CD8-positive, alpha-beta memory T cell (primary cell): ENCODE data around the gene AFMID. TPM values are rescaled to one million over a fixed set of nuclear protein-coding genes. Genes with fewer than 3 reads are reported as not detected.

Experiments used
- CTCF ChIA-PET: fragments of 350-600 bp; sonication (Branson Sonifier 250); formaldehyde crosslinking; loops from one replicate; lab custom pipeline; 2021; ENCODE audit warnings: antibody characterized with exemption; lab: Charles Lee
- POLR2A ChIA-PET: fragments of 350-600 bp; sonication (Branson Sonifier 250); formaldehyde crosslinking; loops from one replicate; lab custom pipeline; 2021; ENCODE audit warnings: antibody characterized with exemption; lab: Charles Lee
- DNase-seq, 5 donors: peaks; one replicate each; pipeline versions ENCODE4 v3.0.0 to v3.0.0-alpha.2; 2020 to 2022; ENCODE audit warnings: mixed read lengths in 1 of 5
- H3K27ac ChIP-seq: one replicate; pipeline ENCODE4 v1.7.0; 2013; ENCODE audit warnings: low read depth, mild to moderate bottlenecking, low read length, moderate library complexity
- H3K27me3 ChIP-seq: 2 replicates; pipeline ENCODE4 v1.7.0; 2013; ENCODE audit warnings: low read length, mild to moderate bottlenecking; ENCODE audit not compliant: insufficient read depth, poor library complexity, severe bottlenecking
- H3K36me3 ChIP-seq: 2 replicates; pipeline ENCODE4 v1.7.0; 2013; ENCODE audit warnings: mild to moderate bottlenecking, low read length, moderate library complexity; ENCODE audit not compliant: insufficient read depth
- H3K4me1 ChIP-seq: 2 replicates; pipeline ENCODE4 v1.7.0; 2013; ENCODE audit warnings: mild to moderate bottlenecking, low read length, moderate library complexity; ENCODE audit not compliant: insufficient read depth
- H3K4me3 ChIP-seq: 2 replicates; pipeline ENCODE4 v1.7.0; 2013; ENCODE audit warnings: mild to moderate bottlenecking, low read length
- H3K9me3 ChIP-seq: 2 replicates; pipeline ENCODE4 v1.7.0; 2013; ENCODE audit warnings: mild to moderate bottlenecking, low read length
- H3K27ac Mint-ChIP-seq, 8 donors: one replicate each; pipeline ENCODE4 v1.8.0; 2020 to 2021; ENCODE audit warnings: mixed read lengths in 8 of 8, mild to moderate bottlenecking in 6 of 8, inconsistent platforms in 3 of 8, moderate library complexity in 3 of 8
- H3K27me3 Mint-ChIP-seq, 2 donors: one replicate each; pipeline ENCODE4 v1.8.0; 2020 to 2021; ENCODE audit warnings: mixed read lengths in 2 of 2, mild to moderate bottlenecking in 1 of 2, moderate library complexity in 1 of 2
- H3K36me3 Mint-ChIP-seq, 3 donors: one replicate each; pipeline ENCODE4 v1.8.0; 2020 to 2021; ENCODE audit warnings: mixed read lengths in 3 of 3, inconsistent platforms in 1 of 3, mild to moderate bottlenecking in 1 of 3
- H3K4me1 Mint-ChIP-seq, 3 donors: one replicate each; pipeline ENCODE4 v1.8.0; 2020 to 2021; ENCODE audit warnings: mixed read lengths in 3 of 3, inconsistent platforms in 1 of 3, mild to moderate bottlenecking in 1 of 3
- H3K4me3 Mint-ChIP-seq, 7 donors: one replicate each; pipeline ENCODE4 v1.8.0; 2020 to 2021; ENCODE audit warnings: mixed read lengths in 7 of 7, mild to moderate bottlenecking in 6 of 7, moderate library complexity in 4 of 7, inconsistent platforms in 2 of 7
- H3K9me3 Mint-ChIP-seq, 5 donors: one replicate each; pipeline ENCODE4 v1.8.0; 2020 to 2022; ENCODE audit warnings: mixed read lengths in 5 of 5, mild to moderate bottlenecking in 3 of 5, moderate library complexity in 2 of 5, inconsistent platforms in 1 of 5
- polyA plus RNA-seq: library from polyadenylated mRNA; unstranded; fragments of 300-500 nt; fragmentation: Illumina TruSeq; gene quantifications from one replicate; pipeline ENCODE4 v1.2.3, GENCODE V29; 2021
- total RNA-seq, 2 experiments: library from RNA; stranded (reverse); gene quantifications; one replicate each; pipeline ENCODE4 v1.2.3, GENCODE V29; 2021

The AFMID gene
- total and polyA plus RNA-seq, 3 experiments from 2014 or later: 1.4 to 30.2 (median 24.7) TPM

- H3K4me1 ChIP-seq: peaks cover 66% of the 10 kb centered on the region
- H3K36me3 ChIP-seq: peaks cover 18% of the 10 kb centered on the region
- no peak for DNase-seq
- Mint-ChIP-seq H3K4me1 (peaks cover 37 to 73% (median 47%) of the 10 kb centered on the region in 3 donors), H3K36me3 (peaks cover 0 to 38% (median 2%) of the 10 kb centered on the region in 3 donors), H3K9me3 (no peaks in the 10 kb centered on the region), H3K27me3 (no peaks in the 10 kb centered on the region), H3K27ac (peak overlapping the region in 4 of 8 donors; percentile 23 to 50 (median 30)), H3K4me3 (no peak overlapping the region)
- H3K4me3 ChIP-seq: no peak overlapping the region
- no peaks in the 10 kb centered on the region for H3K27me3 ChIP-seq
- H3K27ac ChIP-seq: no peak overlapping the region
- no peaks in the 10 kb centered on the region for H3K9me3 ChIP-seq
- ChIA-PET POLR2A (interaction anchor here (0.6 to 17.3 kb wide), 3 partner anchors 17 to 973 kb away, joined by 3 to 333 read pairs (median 4); partner anchors contain the start of genes TMC6 and TMC8), CTCF (interaction anchor here (0.7 to 0.8 kb wide), 2 partner anchors 11 to 29 kb away, joined by 3 to 4 read pairs; no protein-coding TSS in a partner anchor)
These were observed 45.6 kb upstream of the AFMID start for GRCh38 chr17:78141437-78142118.

DNA sequence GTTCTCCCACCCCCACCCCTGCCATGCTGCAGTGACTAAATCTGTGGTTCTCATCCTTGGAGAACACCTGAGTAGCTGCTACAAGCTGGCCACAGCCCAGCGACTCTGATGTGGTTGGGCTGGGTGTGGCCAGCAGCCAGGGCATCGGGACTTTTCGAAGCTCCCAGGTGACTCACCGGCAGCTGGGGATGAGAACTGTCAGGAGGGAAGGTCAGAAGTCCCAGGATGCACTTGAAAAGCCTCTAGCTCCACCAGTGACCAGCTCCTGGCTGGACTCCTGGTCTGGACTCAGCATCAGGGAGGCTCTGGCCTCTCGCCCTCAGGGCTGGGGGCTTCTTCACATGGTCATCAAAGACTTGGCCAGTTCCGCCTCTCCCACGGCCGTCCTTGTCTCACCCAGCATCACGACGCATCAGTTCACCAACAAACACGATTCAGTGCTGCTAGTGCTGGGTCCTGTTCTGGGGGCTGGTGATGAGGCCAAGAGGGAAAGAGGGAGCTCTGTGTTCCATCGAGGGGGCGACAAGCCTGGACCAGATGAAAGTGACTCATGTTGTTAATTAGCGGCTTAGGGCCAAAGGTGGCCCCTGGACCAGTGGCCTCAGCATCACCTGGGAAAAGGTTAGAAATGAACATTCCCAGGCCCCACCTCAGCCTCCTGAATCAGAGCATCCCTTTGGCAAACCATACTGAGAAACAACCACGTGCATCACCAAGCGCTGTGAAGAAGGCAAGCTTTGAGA lies 44.9 kb upstream of the AFMID start:
- H3K4me1 Mint-ChIP-seq: peaks cover 30 to 66% (median 39%) of the 10 kb centered on the region in 3 donors
- no peak overlapping the region for H3K27ac ChIP-seq
- no peak for DNase-seq

DNA sequence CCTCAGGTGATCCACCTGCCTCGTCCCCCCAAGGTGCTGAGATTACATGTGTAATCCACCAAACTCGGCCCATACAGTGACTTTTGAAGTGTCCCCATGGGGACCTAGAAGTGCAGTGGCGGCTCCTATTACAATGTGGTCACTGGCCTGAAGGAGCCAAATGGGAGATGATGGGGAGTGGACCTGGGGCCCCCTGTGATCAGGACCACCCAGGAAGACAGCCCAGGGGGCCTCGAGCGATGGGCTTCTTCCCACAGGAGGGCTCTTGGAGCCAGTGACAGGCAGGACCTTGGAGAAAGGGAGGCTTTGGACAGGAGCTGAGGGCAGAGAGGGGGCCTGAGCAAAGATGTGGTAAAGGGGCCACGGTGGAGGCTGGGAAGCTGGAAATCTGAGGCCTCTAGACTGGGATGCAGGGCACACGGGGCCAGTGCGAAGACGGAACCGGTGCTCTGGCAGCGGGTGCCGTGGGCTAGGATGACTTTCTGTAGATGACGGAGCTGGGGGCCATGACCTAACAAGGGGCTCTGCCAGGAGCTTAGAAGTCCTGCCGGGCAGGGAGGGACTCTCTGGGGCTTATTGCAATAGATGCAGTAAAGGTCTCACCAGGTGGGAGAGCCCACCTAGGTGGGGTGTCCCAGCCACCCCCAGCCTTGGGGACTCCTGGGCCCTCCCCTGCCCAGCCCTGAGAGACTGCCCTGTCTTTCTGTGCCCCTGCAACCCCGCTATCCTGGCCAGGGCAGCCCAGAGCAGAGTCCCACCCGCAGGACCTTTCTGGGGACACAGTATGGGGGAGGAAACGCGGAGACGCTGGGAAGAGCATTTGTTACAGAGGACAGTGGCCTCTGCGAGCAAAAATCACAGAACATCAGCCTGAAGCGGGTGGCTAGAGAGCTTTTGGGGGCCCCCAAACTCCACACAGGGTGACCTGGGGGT lies 43.7 kb upstream of the AFMID start:
- DNase-seq: no peak
- peaks cover 0 to 27% (median 0%) of the 10 kb centered on the region in 3 donors for H3K36me3 Mint-ChIP-seq
- no peaks in the 10 kb centered on the region for H3K27me3 ChIP-seq
- ChIA-PET CTCF (interaction anchor here (0.8 to 2.1 kb wide), 5 partner anchors 22 to 107 kb away, joined by 3 to 11 read pairs (median 3); no protein-coding TSS in a partner anchor), POLR2A (interaction anchor here (0.9 to 17.3 kb wide), 2 partner anchors 19 to 33 kb away, joined by 6 to 333 read pairs; partner anchors contain the start of genes TMC6 and TMC8)
- peaks cover 61% of the 10 kb centered on the region for H3K4me1 ChIP-seq
- peak overlapping the region in 3 of 8 donors; percentile 42 to 77 (median 67) for H3K27ac Mint-ChIP-seq
- H3K9me3 Mint-ChIP-seq: no peaks in the 10 kb centered on the region
- peaks cover 13% of the 10 kb centered on the region for H3K36me3 ChIP-seq
- H3K4me3 Mint-ChIP-seq: no peak overlapping the region
- H3K27me3 Mint-ChIP-seq: no peaks in the 10 kb centered on the region
- H3K4me3 ChIP-seq: no peak overlapping the region
- peak overlapping the region; percentile 51 for H3K27ac ChIP-seq
- H3K4me1 Mint-ChIP-seq: peaks cover 26 to 56% (median 29%) of the 10 kb centered on the region in 3 donors
- H3K9me3 ChIP-seq: no peaks in the 10 kb centered on the region

More for the DNA sequence above, 44.9 kb upstream of the AFMID start:
- ChIA-PET POLR2A (interaction anchor here (0.7 to 17.3 kb wide), 3 partner anchors 18 to 282 kb away, joined by 4 to 333 read pairs (median 4); partner anchors contain the start of genes TMC6 and TMC8), CTCF (interaction anchor here (0.7 to 0.8 kb wide), 3 partner anchors 10 to 34 kb away, joined by 3 to 4 read pairs (median 3); no protein-coding TSS in a partner anchor)
- Histone ChIP-seq H3K4me3 (no peak overlapping the region), H3K4me1 (peaks cover 66% of the 10 kb centered on the region), H3K9me3 (no peaks in the 10 kb centered on the region), H3K27me3 (no peaks in the 10 kb centered on the region), H3K36me3 (peaks cover 13% of the 10 kb centered on the region)
- no peaks in the 10 kb centered on the region for H3K27me3 Mint-ChIP-seq
- H3K27ac Mint-ChIP-seq: peak overlapping the region in 3 of 8 donors; percentile 33 to 80 (median 50)
- H3K9me3 Mint-ChIP-seq: no peaks in the 10 kb centered on the region
- no peak overlapping the region for H3K4me3 Mint-ChIP-seq
- H3K36me3 Mint-ChIP-seq: peaks cover 0 to 31% (median under 1%) of the 10 kb centered on the region in 3 donors

DNA sequence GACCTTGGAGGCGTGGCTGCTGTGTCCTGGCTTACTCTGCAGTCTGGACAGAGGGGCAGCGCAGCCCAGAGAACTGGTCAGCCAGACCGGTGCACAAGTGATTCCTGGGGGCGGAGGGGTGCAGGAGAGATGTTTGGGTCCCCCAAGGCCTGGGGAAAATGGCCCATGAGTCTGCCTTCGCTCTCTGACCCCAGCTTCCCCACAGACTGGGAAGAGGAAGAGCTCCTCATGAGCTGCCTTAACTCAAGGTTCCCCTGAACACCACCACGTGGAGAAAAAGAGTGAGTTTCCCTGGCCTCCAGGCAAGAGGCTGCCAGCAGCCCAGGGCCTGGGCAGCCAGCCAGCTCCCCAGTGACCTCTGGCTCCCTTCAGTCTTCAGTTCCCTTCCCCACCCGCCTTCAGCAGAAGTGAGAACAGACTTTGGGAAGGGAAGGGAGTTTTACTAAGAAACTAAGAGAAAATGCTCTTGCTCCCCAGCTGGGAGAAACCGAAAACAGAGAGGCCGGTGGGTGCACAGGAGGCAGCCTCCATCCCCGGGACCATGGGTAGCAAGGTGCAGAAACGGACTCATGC lies 42.9 kb upstream of the AFMID start:
- Histone ChIP-seq H3K27ac (peak overlapping the region; percentile 51), H3K4me3 (no peak overlapping the region), H3K27me3 (no peaks in the 10 kb centered on the region), H3K9me3 (no peaks in the 10 kb centered on the region), H3K36me3 (peaks cover 13% of the 10 kb centered on the region), H3K4me1 (peaks cover 54% of the 10 kb centered on the region)
- CTCF ChIA-PET: interaction anchor here (0.8 to 2.1 kb wide), 7 partner anchors 22 to 106 kb away, joined by 3 to 11 read pairs (median 3); partner anchors contain the start of gene TK1
- peak overlapping the region in 4 of 8 donors; percentile 12 to 77 (median 60) for H3K27ac Mint-ChIP-seq
- POLR2A ChIA-PET: interaction anchor here (1.3 to 17.3 kb wide), 2 partner anchors 10 to 20 kb away, joined by 4 to 333 read pairs; partner anchors contain the start of genes TMC6 and TMC8
- no peaks in the 10 kb centered on the region for H3K27me3 Mint-ChIP-seq
- peaks cover 0 to 24% (median 0%) of the 10 kb centered on the region in 3 donors for H3K36me3 Mint-ChIP-seq
- no peak for DNase-seq
- H3K4me1 Mint-ChIP-seq: peaks cover 22 to 52% (median 22%) of the 10 kb centered on the region in 3 donors
- H3K4me3 Mint-ChIP-seq: no peak overlapping the region
- H3K9me3 Mint-ChIP-seq: no peaks in the 10 kb centered on the region

DNA sequence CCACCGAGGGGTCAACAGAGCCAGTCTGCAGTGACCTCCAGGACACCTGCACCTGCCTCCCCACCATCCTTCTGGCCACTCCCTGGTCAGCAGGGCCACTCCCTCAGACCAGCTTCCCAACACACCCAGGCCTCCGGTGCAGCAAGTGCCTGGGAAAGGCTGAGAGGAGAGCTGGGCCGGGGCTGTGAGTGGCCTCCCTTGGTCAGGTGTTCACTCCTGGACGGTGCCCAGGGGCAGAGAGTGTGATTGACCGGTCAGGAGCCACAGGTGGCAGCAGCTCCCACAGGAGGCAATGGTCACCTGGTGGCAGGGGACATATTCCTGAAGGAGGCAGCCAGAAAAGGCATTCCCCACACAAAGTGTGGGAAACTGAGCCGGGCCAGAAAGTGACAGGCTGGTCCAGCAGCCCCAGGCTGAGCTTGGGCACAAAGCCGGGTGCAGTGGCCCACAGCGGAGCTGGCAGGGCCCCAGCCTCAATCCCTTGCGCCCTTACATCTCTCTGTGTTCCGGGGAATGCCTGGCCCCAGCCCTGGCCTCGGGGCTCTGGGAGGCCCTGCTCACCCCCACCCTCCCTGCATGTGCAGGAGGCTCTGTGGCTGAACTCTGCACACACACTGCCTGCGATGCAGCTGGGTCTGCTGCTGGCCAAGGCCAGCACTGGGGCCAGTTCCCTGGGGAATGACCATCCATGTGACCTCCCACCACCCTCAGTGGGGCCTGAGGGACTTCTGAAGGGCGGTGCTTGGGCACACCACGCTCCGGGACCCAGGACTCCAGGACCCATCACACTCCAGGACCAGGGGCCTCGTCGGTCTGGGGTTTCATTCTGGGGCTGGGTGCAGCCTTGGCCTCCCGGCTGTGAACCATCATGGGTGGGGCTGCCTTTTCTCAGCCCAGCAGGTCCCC lies 42.2 kb upstream of the AFMID start:
- Mint-ChIP-seq H3K27me3 (no peaks in the 10 kb centered on the region), H3K4me3 (no peak overlapping the region), H3K4me1 (peaks cover 17 to 47% (median 18%) of the 10 kb centered on the region in 3 donors), H3K36me3 (peaks cover 0 to 20% (median 0%) of the 10 kb centered on the region in 3 donors), H3K27ac (peak overlapping the region in 1 of 8 donors; percentile 54), H3K9me3 (no peaks in the 10 kb centered on the region)
- Histone ChIP-seq H3K27me3 (no peaks in the 10 kb centered on the region), H3K4me1 (peaks cover 47% of the 10 kb centered on the region), H3K4me3 (no peak overlapping the region), H3K27ac (peak overlapping the region; percentile 51), H3K36me3 (peaks cover 13% of the 10 kb centered on the region), H3K9me3 (no peaks in the 10 kb centered on the region)
- POLR2A ChIA-PET: interaction anchor here (1.3 to 17.3 kb wide), 2 partner anchors 10 to 20 kb away, joined by 4 to 333 read pairs; partner anchors contain the start of genes TMC6 and TMC8
- CTCF ChIA-PET: interaction anchor here (0.8 to 2.1 kb wide), 4 partner anchors 23 to 42 kb away, joined by 3 to 11 read pairs (median 3); partner anchors contain the start of gene TK1
- no peak for DNase-seq

GRCh38 chr17:78146471-78146869 lies 40.7 kb upstream of the AFMID start:
- Histone ChIP-seq H3K27me3 (no peaks in the 10 kb centered on the region), H3K4me1 (peaks cover 35% of the 10 kb centered on the region), H3K27ac (no peak overlapping the region), H3K4me3 (no peak overlapping the region), H3K36me3 (peaks cover 11% of the 10 kb centered on the region), H3K9me3 (no peaks in the 10 kb centered on the region)
- Mint-ChIP-seq H3K36me3 (peaks cover 0 to 13% (median 0%) of the 10 kb centered on the region in 3 donors), H3K4me1 (peaks cover 7 to 37% (median 10%) of the 10 kb centered on the region in 3 donors), H3K4me3 (no peak overlapping the region), H3K27ac (no peak overlapping the region), H3K27me3 (no peaks in the 10 kb centered on the region), H3K9me3 (no peaks in the 10 kb centered on the region)
- no peak for DNase-seq
- CTCF ChIA-PET: interaction anchor here (1.4 kb wide), 1 partner anchor 34 kb away, joined by 4 read pairs; no protein-coding TSS in a partner anchor
- POLR2A ChIA-PET: no interaction called here
